ENCODE data around the gene NRDC. TPM values are rescaled to one million over a fixed set of nuclear protein-coding genes. Genes with fewer than 3 reads are reported as not detected.

NRDC gene
- total and polyA plus RNA-seq, 10 of the 15 experiments (the other 5 are each of a cell fraction or from before 2014, with no cell fraction given): 50.1 to 134 (median 90.4) TPM

GRCh38 chr1:51758310-51758709 lies 120.2 kb downstream of the NRDC start:
- DNase-seq (ENCODE audit: low read depth, low spot score) (no peak), ATAC-seq (no peak), FAIRE-seq (no peak)
- 98% methylated on average over 4 of the region's 4 CpGs for WGBS (ENCODE audit: insufficient coverage, insufficient replicate concordance, low lambda C conversion rate, missing lambda C conversion rate)
- Histone ChIP-seq H3K4me1 (ENCODE audit: control insufficient read depth, insufficient read depth, low read length) (no peaks in the 10 kb centered on the region; the same call in 1 of the 2 replicates), H3K4me2 (ENCODE audit: control insufficient read depth, insufficient read depth) (no peak overlapping the region), H3K36me3 (ENCODE audit: control insufficient read depth in 2 of 2, insufficient read depth in 2 of 2, low read length in 1 of 2) (peaks cover 2 to 8% of the 10 kb centered on the region in 2 experiments), H3K27me3 (replicated peaks in 1 of 2; ENCODE audit: control insufficient read depth in 2 of 2, insufficient read depth in 2 of 2, low read length in 1 of 2) (no peaks in the 10 kb centered on the region), H3K79me2 (ENCODE audit: control insufficient read depth, insufficient read depth, low read length) (no peaks in the 10 kb centered on the region), H3K9me3 (replicated peaks; ENCODE audit: control insufficient read depth, insufficient read depth, low read length) (no peaks in the 10 kb centered on the region), H3K27ac (ENCODE audit: control insufficient read depth, insufficient read depth) (no peak overlapping the region), H3K4me3 (no peak overlapping the region), H2AFZ (ENCODE audit: control insufficient read depth, low read depth, low read length) (no peak overlapping the region), H4K20me1 (ENCODE audit: control insufficient read depth, insufficient read depth) (no peaks in the 10 kb centered on the region), H3K9ac (ENCODE audit: control insufficient read depth, insufficient read depth, low read length) (no peak overlapping the region)
- RAD21 ChIA-PET (ENCODE audit: unreplicated experiment): interaction anchor here (1.0 kb wide), 1 partner anchor 94 kb away, joined by 3 read pairs; no protein-coding TSS in a partner anchor
- POLR2A ChIA-PET: interaction anchor here (0.7 kb wide), 1 partner anchor 11 kb away, joined by 3 read pairs; no protein-coding TSS in a partner anchor
- in situ Hi-C loops (cut with MboI): no loop called here
- SMC1A ChIA-PET (ENCODE audit: uncharacterized antibody, unreplicated experiment): interaction anchor here (0.6 to 1.4 kb wide), 3 partner anchors 11 to 67 kb away, joined by 3 to 4 read pairs (median 3); no protein-coding TSS in a partner anchor
- intact Hi-C loops (cut with micrococcal nuclease; ENCODE audit: unreplicated experiment): loop anchor here (5.0 kb wide), 1 partner anchor 81 kb away; no protein-coding TSS in a partner anchor
- CTCF ChIA-PET: interaction anchor here (4.3 kb wide), 1 partner anchor 11 kb away, joined by 17 read pairs; no protein-coding TSS in a partner anchor
- no TSS peak for BruUV-seq (replicated peaks)
- TF ChIP-seq CHD1 (IDR thresholded peaks at IDR 0.05; ENCODE audit: low read depth, low read length) (no peak), USF2 (IDR thresholded peaks at IDR 0.05; ENCODE audit: borderline replicate concordance, low read depth, low read length) (no peak), JUNB (IDR thresholded peaks at IDR 0.05) (no peak), HDGF (IDR thresholded peaks at IDR 0.05) (no peak)

- Histone ChIP-seq H4K20me1 (ENCODE audit: control insufficient read depth, insufficient read depth) (no peaks in the 10 kb centered on the region), H3K9me3 (replicated peaks; ENCODE audit: control insufficient read depth, insufficient read depth, low read length) (peaks cover 6% of the 10 kb centered on the region; the same call in 2 of the 3 replicates), H3K36me3 (ENCODE audit: control insufficient read depth in 2 of 2, insufficient read depth in 2 of 2, low read length in 1 of 2) (peaks cover 2 to 9% of the 10 kb centered on the region in 2 experiments), H2AFZ (ENCODE audit: control insufficient read depth, low read depth, low read length) (no peak overlapping the region), H3K4me3 (no peak overlapping the region), H3K9ac (ENCODE audit: control insufficient read depth, insufficient read depth, low read length) (no peak overlapping the region), H3K27ac (ENCODE audit: control insufficient read depth, insufficient read depth) (no peak overlapping the region), H3K4me2 (ENCODE audit: control insufficient read depth, insufficient read depth) (no peak overlapping the region), H3K27me3 (replicated peaks in 1 of 2; ENCODE audit: control insufficient read depth in 2 of 2, insufficient read depth in 2 of 2, low read length in 1 of 2) (no peaks in the 10 kb centered on the region), H3K4me1 (ENCODE audit: control insufficient read depth, insufficient read depth, low read length) (no peaks in the 10 kb centered on the region; the same call in 1 of the 2 replicates), H3K79me2 (ENCODE audit: control insufficient read depth, insufficient read depth, low read length) (no peaks in the 10 kb centered on the region)
- SMC1A ChIA-PET (ENCODE audit: uncharacterized antibody, unreplicated experiment): interaction anchor here (0.7 to 1.7 kb wide), 7 partner anchors 13 to 338 kb away, joined by 3 to 4 read pairs (median 3); no protein-coding TSS in a partner anchor
- no peak for ATAC-seq
- WGBS (ENCODE audit: insufficient coverage, insufficient replicate concordance, low lambda C conversion rate, missing lambda C conversion rate): 96% methylated on average over 2 of the region's 2 CpGs
- no peak for FAIRE-seq
- POLR2A ChIA-PET: interaction anchor here (1.1 kb wide), 1 partner anchor 13 kb away, joined by 3 read pairs; no protein-coding TSS in a partner anchor
- no peak for DNase-seq (ENCODE audit: low read depth, low spot score)
- no peak for TF ChIP-seq CHD2 (IDR thresholded peaks at IDR 0.05; ENCODE audit: borderline replicate concordance, low read depth, low read length)
- TF ChIP-seq KDM1A (IDR thresholded peaks at IDR 0.05; ENCODE audit: borderline replicate concordance): no peak
- no peak for TF ChIP-seq LARP7 (IDR thresholded peaks at IDR 0.05)
- no peak for TF ChIP-seq EED (IDR thresholded peaks at IDR 0.05; ENCODE audit: low read depth)
- TF ChIP-seq DPF2 (IDR thresholded peaks at IDR 0.05): no peak
- TF ChIP-seq CHD1 (IDR thresholded peaks at IDR 0.05; ENCODE audit: low read depth, low read length): no peak
- TF ChIP-seq ELK1 (IDR thresholded peaks at IDR 0.05; ENCODE audit: low read depth, low read length): no peak
- CTCF ChIA-PET: interaction anchor here (1.4 to 4.3 kb wide), 3 partner anchors 13 to 23 kb away, joined by 4 to 17 read pairs (median 4); no protein-coding TSS in a partner anchor
- BruUV-seq (replicated peaks): no TSS peak
- RAD21 ChIA-PET (ENCODE audit: unreplicated experiment): interaction anchor here (0.9 kb wide), 1 partner anchor 30 kb away, joined by 3 read pairs; no protein-coding TSS in a partner anchor
- in situ Hi-C loops (cut with MboI) (no loop called here), intact Hi-C loops (cut with micrococcal nuclease; ENCODE audit: unreplicated experiment) (loop anchor here (5.0 kb wide), 1 partner anchor 79 kb away; no protein-coding TSS in a partner anchor)
Observed at GRCh38 chr1:51756290-51756689, 122.2 kb downstream of the NRDC start.

Measured in GM12878 (cell line).